ENCODE measurements around the gene BRWD1.

DNA sequence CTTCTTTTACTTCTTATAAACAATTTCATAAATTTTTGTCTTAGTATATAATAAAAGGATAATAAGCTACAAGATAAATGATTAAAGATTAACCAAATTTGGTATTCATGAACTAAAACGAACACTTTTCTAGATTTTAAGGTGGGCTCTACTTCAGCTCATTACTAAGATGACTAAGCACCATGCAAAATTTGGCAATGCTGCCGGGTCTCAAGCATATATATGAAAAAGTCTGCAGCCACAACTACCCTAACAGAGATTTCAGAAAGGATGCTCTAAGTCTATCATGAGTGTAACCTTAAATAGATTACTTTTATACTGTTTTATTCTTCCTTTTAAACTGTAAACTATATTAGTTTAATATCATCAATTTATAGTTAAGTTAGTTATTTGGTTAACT, 47.8 kb downstream of the BRWD1 start:
- TF ChIP-seq, protein P1, sequence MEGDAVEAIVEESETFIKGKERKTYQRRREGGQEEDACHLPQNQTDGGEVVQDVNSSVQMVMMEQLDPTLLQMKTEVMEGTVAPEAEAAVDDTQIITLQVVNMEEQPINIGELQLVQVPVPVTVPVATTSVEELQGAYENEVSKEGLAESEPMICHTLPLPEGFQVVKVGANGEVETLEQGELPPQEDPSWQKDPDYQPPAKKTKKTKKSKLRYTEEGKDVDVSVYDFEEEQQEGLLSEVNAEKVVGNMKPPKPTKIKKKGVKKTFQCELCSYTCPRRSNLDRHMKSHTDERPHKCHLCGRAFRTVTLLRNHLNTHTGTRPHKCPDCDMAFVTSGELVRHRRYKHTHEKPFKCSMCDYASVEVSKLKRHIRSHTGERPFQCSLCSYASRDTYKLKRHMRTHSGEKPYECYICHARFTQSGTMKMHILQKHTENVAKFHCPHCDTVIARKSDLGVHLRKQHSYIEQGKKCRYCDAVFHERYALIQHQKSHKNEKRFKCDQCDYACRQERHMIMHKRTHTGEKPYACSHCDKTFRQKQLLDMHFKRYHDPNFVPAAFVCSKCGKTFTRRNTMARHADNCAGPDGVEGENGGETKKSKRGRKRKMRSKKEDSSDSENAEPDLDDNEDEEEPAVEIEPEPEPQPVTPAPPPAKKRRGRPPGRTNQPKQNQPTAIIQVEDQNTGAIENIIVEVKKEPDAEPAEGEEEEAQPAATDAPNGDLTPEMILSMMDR (IDR thresholded peaks at IDR 0.05; ENCODE audit: low read length) = no peak
- no peak for TF ChIP-seq EZH2 (IDR thresholded peaks at IDR 0.05; ENCODE audit: borderline replicate concordance, low read length)

Measured in OCI-LY1 (cell line).